Measurements from ENCODE around the gene RHOH. TPM values are rescaled to one million over a fixed set of nuclear protein-coding genes. Genes with fewer than 3 reads are reported as not detected.

Gene RHOH
- total RNA-seq, 1 donor from 2014 or later, result 11.2 TPM

DNA sequence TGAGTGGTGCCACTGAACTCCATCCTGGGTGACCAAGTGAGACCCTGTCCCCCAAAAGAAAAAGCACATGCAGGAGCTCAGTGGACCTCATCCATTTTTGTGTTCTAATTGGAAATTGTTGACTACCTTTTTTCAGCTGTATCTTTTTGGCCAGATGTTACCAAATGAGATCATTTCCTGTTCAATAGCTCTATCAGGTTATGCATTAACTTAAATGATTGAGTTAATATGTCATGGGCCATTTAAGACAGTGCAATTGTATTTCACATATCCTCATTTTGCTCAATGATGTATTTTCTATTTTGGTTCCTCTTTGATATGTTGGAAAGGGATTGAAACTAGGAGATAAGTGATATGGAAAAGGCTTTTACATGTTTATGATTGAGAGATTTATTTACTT, 26.2 kb upstream of the RHOH start:
- Histone ChIP-seq H3K27me3 (no peaks in the 10 kb centered on the region), H4K20me1 (ENCODE audit: low read depth) (no peaks in the 10 kb centered on the region), H3K27ac (no peak overlapping the region), H2AFZ (replicated peaks) (no peak overlapping the region), H3K9ac (no peak overlapping the region), H3K36me3 (peaks cover 6% of the 10 kb centered on the region), H3F3A (ENCODE audit: low read depth) (peaks cover 7% of the 10 kb centered on the region), H3K4me1 (peaks cover 4% of the 10 kb centered on the region), H3K4me2 (no peak overlapping the region), H3K4me3 (no peak overlapping the region), H3K9me3 (ENCODE audit: low read depth) (no peaks in the 10 kb centered on the region), H3K79me2 (ENCODE audit: low read depth) (no peaks in the 10 kb centered on the region)
- Mint-ChIP-seq H3K27me3 (ENCODE audit: insufficient read depth, low read depth) (peaks cover 2% of the 10 kb centered on the region), H3K9me3 (peaks cover 10% of the 10 kb centered on the region), H3K36me3 (peaks cover 14% of the 10 kb centered on the region), H3K4me1 (peaks cover 3% of the 10 kb centered on the region), H3K4me3 (no peak overlapping the region), H3K27ac (no peak overlapping the region)
- TF ChIP-seq, protein P1, sequence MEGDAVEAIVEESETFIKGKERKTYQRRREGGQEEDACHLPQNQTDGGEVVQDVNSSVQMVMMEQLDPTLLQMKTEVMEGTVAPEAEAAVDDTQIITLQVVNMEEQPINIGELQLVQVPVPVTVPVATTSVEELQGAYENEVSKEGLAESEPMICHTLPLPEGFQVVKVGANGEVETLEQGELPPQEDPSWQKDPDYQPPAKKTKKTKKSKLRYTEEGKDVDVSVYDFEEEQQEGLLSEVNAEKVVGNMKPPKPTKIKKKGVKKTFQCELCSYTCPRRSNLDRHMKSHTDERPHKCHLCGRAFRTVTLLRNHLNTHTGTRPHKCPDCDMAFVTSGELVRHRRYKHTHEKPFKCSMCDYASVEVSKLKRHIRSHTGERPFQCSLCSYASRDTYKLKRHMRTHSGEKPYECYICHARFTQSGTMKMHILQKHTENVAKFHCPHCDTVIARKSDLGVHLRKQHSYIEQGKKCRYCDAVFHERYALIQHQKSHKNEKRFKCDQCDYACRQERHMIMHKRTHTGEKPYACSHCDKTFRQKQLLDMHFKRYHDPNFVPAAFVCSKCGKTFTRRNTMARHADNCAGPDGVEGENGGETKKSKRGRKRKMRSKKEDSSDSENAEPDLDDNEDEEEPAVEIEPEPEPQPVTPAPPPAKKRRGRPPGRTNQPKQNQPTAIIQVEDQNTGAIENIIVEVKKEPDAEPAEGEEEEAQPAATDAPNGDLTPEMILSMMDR (IDR thresholded peaks at IDR 0.05), result no peak
- no peak for TF ChIP-seq EZH2 (IDR thresholded peaks at IDR 0.05)
- TF ChIP-seq EZH2phosphoT487 (IDR thresholded peaks at IDR 0.05), result no peak
- DNase-seq (ENCODE audit: low spot score), result no peak

DNA sequence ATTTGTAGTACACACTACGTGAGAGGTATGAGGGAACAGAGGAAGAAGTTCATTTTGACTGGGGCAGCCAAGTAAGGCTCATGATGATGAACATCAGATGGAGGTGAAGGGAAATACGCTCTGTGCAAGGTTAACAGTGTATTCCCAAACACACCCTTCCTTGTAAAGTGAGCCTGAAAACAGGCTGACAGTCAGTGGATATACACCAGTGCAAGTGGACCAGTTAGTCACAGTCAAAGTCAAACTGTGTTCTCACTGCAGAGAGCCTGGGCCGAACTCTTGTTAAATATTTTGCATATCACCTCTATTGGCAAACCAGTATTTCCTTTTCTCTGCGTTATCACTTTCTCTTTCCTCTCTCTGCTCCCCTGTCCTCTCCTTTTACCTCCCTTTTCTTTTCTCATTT, 23.4 kb upstream of the RHOH start:
- no peak overlapping the region for H3K27ac ChIP-seq
- H3K9me3 Mint-ChIP-seq, result no peaks in the 10 kb centered on the region

DNA sequence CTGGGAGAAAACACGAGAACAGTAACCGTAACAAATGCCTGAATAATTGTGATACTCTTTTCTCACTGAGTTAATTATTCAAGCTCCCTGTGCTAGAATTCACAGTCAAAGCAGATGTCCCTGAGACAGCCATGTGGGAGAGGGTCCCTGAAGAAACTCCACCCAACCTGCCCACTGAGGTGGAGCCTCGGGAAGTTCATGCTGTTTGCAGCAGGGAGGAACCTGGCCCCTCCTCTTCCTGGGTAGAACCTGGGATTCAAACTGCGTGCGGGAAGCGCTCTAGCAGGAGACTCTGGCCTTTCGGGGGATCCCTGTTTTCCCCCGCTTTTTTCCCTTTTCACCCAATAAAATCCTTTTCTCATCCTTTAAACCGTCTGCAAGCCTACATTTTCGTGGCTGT, 20.2 kb upstream of the RHOH start:
- TF ChIP-seq EZH2phosphoT487 (IDR thresholded peaks at IDR 0.05), result no peak
- no peak for TF ChIP-seq EZH2 (IDR thresholded peaks at IDR 0.05)
- TF ChIP-seq, protein P1 (IDR thresholded peaks at IDR 0.05), result no peak
- H3K27me3 Mint-ChIP-seq (ENCODE audit: insufficient read depth, low read depth), result peaks cover 6% of the 10 kb centered on the region
- no peak overlapping the region for H3K4me3 ChIP-seq
- H3K27ac ChIP-seq, result no peak overlapping the region
- H3K9ac ChIP-seq, result no peak overlapping the region
- H3K4me3 Mint-ChIP-seq, result peak overlapping the region; percentile 34
- H3K27ac Mint-ChIP-seq, result peak overlapping the region; percentile 84
- no peaks in the 10 kb centered on the region for H3K36me3 Mint-ChIP-seq
- peak overlapping the region; percentile 82 for H2AFZ ChIP-seq (replicated peaks)
- H3K27me3 ChIP-seq, result no peaks in the 10 kb centered on the region
- H3K9me3 Mint-ChIP-seq, result no peaks in the 10 kb centered on the region
- H3K79me2 ChIP-seq (ENCODE audit: low read depth), result no peaks in the 10 kb centered on the region
- no peaks in the 10 kb centered on the region for H4K20me1 ChIP-seq (ENCODE audit: low read depth)
- H3K36me3 ChIP-seq, result no peaks in the 10 kb centered on the region
- no peak overlapping the region for H3K4me2 ChIP-seq
- H3F3A ChIP-seq (ENCODE audit: low read depth), result peaks cover 4% of the 10 kb centered on the region
- H3K9me3 ChIP-seq (ENCODE audit: low read depth), result no peaks in the 10 kb centered on the region
- peaks cover 11% of the 10 kb centered on the region for H3K4me1 ChIP-seq
- no peak for DNase-seq (ENCODE audit: low spot score)
- peaks cover 29% of the 10 kb centered on the region for H3K4me1 Mint-ChIP-seq

More for the DNA sequence above, 23.4 kb upstream of the RHOH start:
- Histone ChIP-seq H3K4me1 (peaks cover 11% of the 10 kb centered on the region), H3K4me2 (no peak overlapping the region), H3F3A (ENCODE audit: low read depth) (peaks cover 4% of the 10 kb centered on the region), H3K9me3 (ENCODE audit: low read depth) (no peaks in the 10 kb centered on the region), H3K9ac (no peak overlapping the region), H3K4me3 (no peak overlapping the region), H3K27me3 (no peaks in the 10 kb centered on the region), H4K20me1 (ENCODE audit: low read depth) (no peaks in the 10 kb centered on the region), H3K79me2 (ENCODE audit: low read depth) (no peaks in the 10 kb centered on the region), H2AFZ (replicated peaks) (no peak overlapping the region), H3K36me3 (no peaks in the 10 kb centered on the region)
- Mint-ChIP-seq H3K4me1 (peaks cover 25% of the 10 kb centered on the region), H3K4me3 (no peak overlapping the region), H3K36me3 (peaks cover 1% of the 10 kb centered on the region), H3K27ac (peak overlapping the region; percentile 47), H3K27me3 (ENCODE audit: insufficient read depth, low read depth) (peaks cover 6% of the 10 kb centered on the region)
- DNase-seq (ENCODE audit: low spot score), result no peak
- TF ChIP-seq, protein P1 (IDR thresholded peaks at IDR 0.05), result no peak
- TF ChIP-seq EZH2 (IDR thresholded peaks at IDR 0.05) (no peak), EZH2phosphoT487 (IDR thresholded peaks at IDR 0.05) (no peak)
